Memory B cell (primary cell): ENCODE data around the gene LGALS7.

Experiments used
- ATAC-seq: fragments of 150-1000 bp; cut with Tn5 transposase; 2 replicates; pipeline ENCODE4 v1.10.0; 2021; ENCODE audit warnings: low read depth, mild to moderate bottlenecking, moderate library complexity
- DNase-seq, 2 donors: peaks; one replicate each; pipeline ENCODE4 v3.0.0; 2022; ENCODE audit warnings: low spot score in 2 of 2
- H3K27ac Mint-ChIP-seq: one replicate; pipeline ENCODE4 v1.8.0; 2022; ENCODE audit warnings: mild to moderate bottlenecking, moderate library complexity, mixed read lengths
- H3K27me3 Mint-ChIP-seq: one replicate; pipeline ENCODE4 v1.8.0; 2022; ENCODE audit warnings: mixed read lengths
- H3K36me3 Mint-ChIP-seq: one replicate; pipeline ENCODE4 v1.8.0; 2022; ENCODE audit warnings: mild to moderate bottlenecking, mixed read lengths
- H3K4me1 Mint-ChIP-seq: one replicate; pipeline ENCODE4 v1.8.0; 2022; ENCODE audit warnings: mixed read lengths
- H3K4me3 Mint-ChIP-seq: one replicate; pipeline ENCODE4 v1.8.0; 2022; ENCODE audit warnings: mild to moderate bottlenecking, moderate library complexity, mixed read lengths
- H3K9me3 Mint-ChIP-seq: one replicate; pipeline ENCODE4 v1.8.0; 2022; ENCODE audit warnings: mixed read lengths

Gene LGALS7

GRCh38 chr19:38734426-38735256 is 38.7 kb downstream of the LGALS7 start:
- Mint-ChIP-seq H3K36me3 (peaks cover 5% of the 10 kb centered on the region), H3K9me3 (peaks cover 2% of the 10 kb centered on the region), H3K4me3 (peak overlapping the region; percentile 88), H3K4me1 (peaks cover 28% of the 10 kb centered on the region), H3K27me3 (no peaks in the 10 kb centered on the region), H3K27ac (peak overlapping the region; percentile 82)
- peak; percentile 28 for ATAC-seq
- DNase-seq: peak; percentile 29 to 46

GRCh38 chr19:38734176-38734425 is 39.2 kb downstream of the LGALS7 start:
- peaks cover 28% of the 10 kb centered on the region for H3K4me1 Mint-ChIP-seq
- ATAC-seq (peak; percentile 18), DNase-seq (no peak)
- peak overlapping the region; percentile 82 for H3K27ac Mint-ChIP-seq
- peak overlapping the region; percentile 88 for H3K4me3 Mint-ChIP-seq
- no peaks in the 10 kb centered on the region for H3K27me3 Mint-ChIP-seq
- H3K36me3 Mint-ChIP-seq: peaks cover 7% of the 10 kb centered on the region
- H3K9me3 Mint-ChIP-seq: no peaks in the 10 kb centered on the region

GRCh38 chr19:38733493-38734175 is 39.7 kb downstream of the LGALS7 start:
- H3K4me1 Mint-ChIP-seq: peaks cover 28% of the 10 kb centered on the region
- H3K36me3 Mint-ChIP-seq: peaks cover 7% of the 10 kb centered on the region
- H3K9me3 Mint-ChIP-seq: no peaks in the 10 kb centered on the region
- no peak for ATAC-seq
- no peaks in the 10 kb centered on the region for H3K27me3 Mint-ChIP-seq
- peak overlapping the region; percentile 88 for H3K4me3 Mint-ChIP-seq
- H3K27ac Mint-ChIP-seq: peak overlapping the region; percentile 82
- no peak for DNase-seq

GRCh38 chr19:38733241-38733492 is 40.1 kb downstream of the LGALS7 start:
- ATAC-seq: no peak
- Mint-ChIP-seq H3K27me3 (no peaks in the 10 kb centered on the region), H3K9me3 (no peaks in the 10 kb centered on the region), H3K4me1 (peaks cover 28% of the 10 kb centered on the region), H3K36me3 (peaks cover 10% of the 10 kb centered on the region), H3K27ac (peak overlapping the region; percentile 82), H3K4me3 (no peak overlapping the region)
- DNase-seq: no peak

- no peaks in the 10 kb centered on the region for H3K9me3 Mint-ChIP-seq
- DNase-seq (no peak), ATAC-seq (no peak)
- peaks cover 16% of the 10 kb centered on the region for H3K36me3 Mint-ChIP-seq
- H3K4me3 Mint-ChIP-seq: no peak overlapping the region
- peaks cover 26% of the 10 kb centered on the region for H3K4me1 Mint-ChIP-seq
- H3K27ac Mint-ChIP-seq: peak overlapping the region; percentile 78
- no peaks in the 10 kb centered on the region for H3K27me3 Mint-ChIP-seq
Measured at GRCh38 chr19:38731654-38732301, 41.5 kb downstream of the LGALS7 start.

- peak overlapping the region; percentile 48 for H3K27ac Mint-ChIP-seq
Measured at GRCh38 chr19:38730731-38731589, 42.4 kb downstream of the LGALS7 start.

GRCh38 chr19:38730470-38730730 is 42.9 kb downstream of the LGALS7 start:
- H3K27ac Mint-ChIP-seq: peak overlapping the region; percentile 48
- peaks cover 17% of the 10 kb centered on the region for H3K36me3 Mint-ChIP-seq

More at GRCh38 chr19:38730731-38731589, 42.4 kb downstream of the LGALS7 start:
- ATAC-seq (no peak), DNase-seq (no peak)
- Mint-ChIP-seq H3K4me1 (peaks cover 22% of the 10 kb centered on the region), H3K9me3 (no peaks in the 10 kb centered on the region), H3K4me3 (no peak overlapping the region), H3K27me3 (no peaks in the 10 kb centered on the region), H3K36me3 (peaks cover 17% of the 10 kb centered on the region)

GRCh38 chr19:38729653-38730469 is 43.5 kb downstream of the LGALS7 start:
- DNase-seq: peak; percentile 80 to 84
- peak; percentile 85 for ATAC-seq
- H3K27me3 Mint-ChIP-seq: no peaks in the 10 kb centered on the region
- H3K27ac Mint-ChIP-seq: peak overlapping the region; percentile 62
- peaks cover 20% of the 10 kb centered on the region for H3K4me1 Mint-ChIP-seq
- peaks cover 17% of the 10 kb centered on the region for H3K36me3 Mint-ChIP-seq
- H3K9me3 Mint-ChIP-seq: no peaks in the 10 kb centered on the region
- no peak overlapping the region for H3K4me3 Mint-ChIP-seq

More at GRCh38 chr19:38730470-38730730, 42.9 kb downstream of the LGALS7 start:
- Mint-ChIP-seq H3K27me3 (no peaks in the 10 kb centered on the region), H3K4me1 (peaks cover 22% of the 10 kb centered on the region), H3K4me3 (no peak overlapping the region), H3K9me3 (no peaks in the 10 kb centered on the region)
- ATAC-seq (no peak), DNase-seq (no peak)

GRCh38 chr19:38728752-38729541 is 44.4 kb downstream of the LGALS7 start:
- ATAC-seq (no peak), DNase-seq (no peak)
- peaks cover 17% of the 10 kb centered on the region for H3K36me3 Mint-ChIP-seq
- H3K4me3 Mint-ChIP-seq: no peak overlapping the region
- peak overlapping the region; percentile 53 for H3K27ac Mint-ChIP-seq
- no peaks in the 10 kb centered on the region for H3K9me3 Mint-ChIP-seq
- H3K4me1 Mint-ChIP-seq: peaks cover 16% of the 10 kb centered on the region
- H3K27me3 Mint-ChIP-seq: no peaks in the 10 kb centered on the region

GRCh38 chr19:38727868-38728660 is 45.3 kb downstream of the LGALS7 start:
- no peak for DNase-seq
- Mint-ChIP-seq H3K4me3 (no peak overlapping the region), H3K27me3 (no peaks in the 10 kb centered on the region), H3K27ac (peak overlapping the region; percentile 53), H3K4me1 (peaks cover 14% of the 10 kb centered on the region), H3K36me3 (peaks cover 17% of the 10 kb centered on the region), H3K9me3 (no peaks in the 10 kb centered on the region)
- no peak for ATAC-seq

GRCh38 chr19:38727306-38727867 is 45.9 kb downstream of the LGALS7 start:
- Mint-ChIP-seq H3K27me3 (no peaks in the 10 kb centered on the region), H3K36me3 (peaks cover 17% of the 10 kb centered on the region), H3K9me3 (no peaks in the 10 kb centered on the region), H3K4me1 (peaks cover 11% of the 10 kb centered on the region), H3K4me3 (no peak overlapping the region), H3K27ac (peak overlapping the region; percentile 53)
- DNase-seq (no peak), ATAC-seq (no peak)

- Mint-ChIP-seq H3K4me3 (no peak overlapping the region), H3K4me1 (peaks cover 8% of the 10 kb centered on the region)
- DNase-seq: no peak
Measured at GRCh38 chr19:38726761-38727301, 46.5 kb downstream of the LGALS7 start.

More at GRCh38 chr19:38726761-38727301, 46.5 kb downstream of the LGALS7 start:
- no peak for ATAC-seq
- H3K36me3 Mint-ChIP-seq: peaks cover 17% of the 10 kb centered on the region
- H3K9me3 Mint-ChIP-seq: no peaks in the 10 kb centered on the region
- H3K27ac Mint-ChIP-seq: no peak overlapping the region
- no peaks in the 10 kb centered on the region for H3K27me3 Mint-ChIP-seq
